Measurements from ENCODE around the gene SNRPA.
A peak's percentile ranks its signal among the peaks of the same experiment; 100 is the strongest.
"Not testable (repeated sequence)": the region's sequence is repeated elsewhere in the genome, so short reads cannot be mapped to it uniquely, and the experiment has no call there.

SNRPA gene

DNA sequence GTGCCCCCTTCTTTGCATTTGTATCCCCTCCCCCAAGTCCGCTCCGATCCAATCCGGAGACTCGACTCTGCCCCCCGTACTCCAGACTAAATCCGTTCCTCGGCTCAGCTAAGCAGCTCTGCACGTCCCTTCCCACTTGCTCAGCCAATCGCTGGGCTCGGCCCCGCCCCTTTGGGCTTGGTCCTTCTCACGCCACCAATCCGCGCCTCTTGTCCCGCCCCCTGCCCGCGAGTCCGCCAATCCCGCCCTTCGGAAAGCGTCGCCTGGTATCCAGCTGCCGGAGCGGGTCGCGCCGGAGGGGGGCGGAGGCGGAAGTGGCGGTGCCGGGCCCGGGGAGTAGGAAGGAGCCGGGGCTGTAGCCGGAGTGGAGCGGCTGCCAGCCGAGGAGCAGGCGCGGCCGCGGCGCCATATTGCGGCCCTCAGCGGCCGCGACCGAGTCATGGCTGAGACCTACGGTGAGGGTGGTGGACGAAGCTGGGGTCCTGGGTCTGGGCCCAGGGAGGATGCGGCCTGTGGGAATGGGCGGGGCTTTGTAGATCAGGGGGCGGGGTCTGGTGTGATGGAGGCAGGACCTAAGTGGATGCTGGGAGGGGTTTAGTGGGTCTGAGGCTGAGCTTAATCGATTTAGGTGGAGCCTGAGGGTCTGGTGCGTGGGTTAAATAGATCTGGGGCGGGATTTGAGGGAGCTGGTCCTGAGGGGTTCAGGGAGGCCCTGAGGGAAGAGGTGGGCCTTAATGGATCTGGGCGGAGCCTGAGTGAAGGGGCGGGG is 27.1 kb downstream of the SNRPA start, which contains the start of gene RAB4B:
TSS of gene RAB4B (plus strand) at position 311 of the 769 bp plus-strand sequence. CDS start at position 440, 129 bp downstream.
- DNase-seq (ENCODE audit: low read depth in 2 of 2): peak; percentile 99 to 100
- peak within 1 kb of the TSS; percentile 61 to 79 for H3K4me3 ChIP-seq (replicated peaks in 1 of 2; ENCODE audit: low read depth in 2 of 2, low read length in 2 of 2)
- TF ChIP-seq, protein P1, sequence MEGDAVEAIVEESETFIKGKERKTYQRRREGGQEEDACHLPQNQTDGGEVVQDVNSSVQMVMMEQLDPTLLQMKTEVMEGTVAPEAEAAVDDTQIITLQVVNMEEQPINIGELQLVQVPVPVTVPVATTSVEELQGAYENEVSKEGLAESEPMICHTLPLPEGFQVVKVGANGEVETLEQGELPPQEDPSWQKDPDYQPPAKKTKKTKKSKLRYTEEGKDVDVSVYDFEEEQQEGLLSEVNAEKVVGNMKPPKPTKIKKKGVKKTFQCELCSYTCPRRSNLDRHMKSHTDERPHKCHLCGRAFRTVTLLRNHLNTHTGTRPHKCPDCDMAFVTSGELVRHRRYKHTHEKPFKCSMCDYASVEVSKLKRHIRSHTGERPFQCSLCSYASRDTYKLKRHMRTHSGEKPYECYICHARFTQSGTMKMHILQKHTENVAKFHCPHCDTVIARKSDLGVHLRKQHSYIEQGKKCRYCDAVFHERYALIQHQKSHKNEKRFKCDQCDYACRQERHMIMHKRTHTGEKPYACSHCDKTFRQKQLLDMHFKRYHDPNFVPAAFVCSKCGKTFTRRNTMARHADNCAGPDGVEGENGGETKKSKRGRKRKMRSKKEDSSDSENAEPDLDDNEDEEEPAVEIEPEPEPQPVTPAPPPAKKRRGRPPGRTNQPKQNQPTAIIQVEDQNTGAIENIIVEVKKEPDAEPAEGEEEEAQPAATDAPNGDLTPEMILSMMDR (IDR thresholded peaks at IDR 0.05; ENCODE audit: low read depth, low read length): no peak

DNA sequence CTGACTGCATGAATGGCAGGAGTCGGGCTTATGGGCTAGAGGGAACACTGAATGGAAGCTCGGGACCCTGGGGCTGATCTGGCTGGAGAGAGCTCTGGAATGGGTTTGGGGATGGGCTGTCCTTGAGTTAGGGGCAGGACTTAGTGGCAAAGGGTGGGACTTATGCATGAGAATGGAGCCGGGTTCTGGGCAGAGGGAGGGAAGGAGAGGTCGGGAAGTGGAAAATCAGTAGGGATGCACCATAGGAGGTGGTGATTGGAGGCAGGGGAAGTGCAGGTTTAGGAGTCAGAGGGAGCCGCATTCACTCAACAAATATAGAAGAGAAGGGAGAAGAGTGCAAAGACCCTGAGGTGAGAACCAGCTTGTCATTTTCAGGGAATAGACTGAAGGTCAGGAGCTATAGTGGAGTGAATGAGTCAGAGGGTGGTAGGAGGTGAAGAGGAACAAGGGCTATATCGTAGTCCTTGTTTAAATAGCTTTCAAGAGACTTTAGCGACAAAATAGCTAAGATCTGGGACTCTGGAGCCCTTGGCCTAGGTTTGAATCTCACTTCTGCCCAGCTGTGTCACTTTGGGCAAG is 27.8 kb downstream of the SNRPA start:
- TF ChIP-seq, protein P1 (IDR thresholded peaks at IDR 0.05; ENCODE audit: low read depth, low read length): no peak
- H3K4me3 ChIP-seq (replicated peaks in 1 of 2; ENCODE audit: low read depth in 2 of 2, low read length in 2 of 2): peak overlapping the region; percentile 61 to 79
- DNase-seq (ENCODE audit: low read depth in 2 of 2): peak in 1 of 2 donors; percentile 42

DNA sequence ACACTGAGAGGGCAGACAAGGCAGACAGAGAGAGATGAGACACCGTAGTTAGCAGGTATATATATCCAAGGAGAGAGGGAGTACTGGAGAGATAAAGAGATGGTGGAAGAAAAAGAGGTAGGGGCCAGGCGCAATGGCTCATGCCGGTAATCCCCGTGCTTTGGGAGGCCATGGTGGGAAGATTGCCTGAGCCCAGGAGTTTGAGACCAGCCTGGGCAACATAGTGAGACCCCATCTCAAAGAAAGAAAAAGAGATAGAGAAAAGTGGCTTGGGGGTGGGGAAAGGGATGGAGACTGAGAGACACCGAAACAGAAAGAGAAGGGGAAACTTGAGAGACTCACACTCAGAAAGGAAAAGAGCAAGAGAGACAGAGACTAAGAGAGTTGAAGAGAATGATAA is 29.6 kb downstream of the SNRPA start:
- TF ChIP-seq, protein P1 (IDR thresholded peaks at IDR 0.05; ENCODE audit: low read depth, low read length): no peak
- no peak for DNase-seq (ENCODE audit: low read depth in 2 of 2)

DNA sequence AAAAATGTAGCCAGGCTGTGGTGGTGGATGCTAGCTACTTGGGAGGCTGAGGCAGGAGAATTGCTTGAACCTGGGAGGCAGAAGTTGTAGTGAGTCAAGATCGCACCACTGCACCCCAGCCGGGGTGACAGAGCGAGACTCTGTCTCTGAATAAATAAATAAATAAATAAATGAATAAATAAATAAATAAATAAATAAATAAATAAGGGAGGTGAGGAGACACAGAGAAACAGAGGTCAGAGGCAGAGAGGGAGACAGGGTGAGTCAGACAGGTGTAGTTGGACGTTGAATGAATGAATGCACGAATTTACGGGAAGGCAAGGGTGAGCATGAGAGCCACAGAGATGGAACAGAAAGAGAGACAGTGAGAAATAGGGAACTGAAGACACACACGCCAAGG is 30.1 kb downstream of the SNRPA start:
- TF ChIP-seq, protein P1 (IDR thresholded peaks at IDR 0.05; ENCODE audit: low read depth, low read length): no peak

More for the DNA sequence above, 29.6 kb downstream of the SNRPA start:
- H3K4me3 ChIP-seq (replicated peaks in 1 of 2; ENCODE audit: low read depth in 2 of 2, low read length in 2 of 2): no peak overlapping the region

GRCh38 chr19:40783711-40784110 is 32.7 kb downstream of the SNRPA start:
- no peak overlapping the region for H3K4me3 ChIP-seq (replicated peaks in 1 of 2; ENCODE audit: low read depth in 2 of 2, low read length in 2 of 2)
- TF ChIP-seq, protein P1 (IDR thresholded peaks at IDR 0.05; ENCODE audit: low read depth, low read length): no peak
- DNase-seq (ENCODE audit: low read depth in 2 of 2): no peak

More for the DNA sequence above, 30.1 kb downstream of the SNRPA start:
- H3K4me3 ChIP-seq (replicated peaks in 1 of 2; ENCODE audit: low read depth in 2 of 2, low read length in 2 of 2): no peak overlapping the region
- DNase-seq (ENCODE audit: low read depth in 2 of 2): no peak

DNA sequence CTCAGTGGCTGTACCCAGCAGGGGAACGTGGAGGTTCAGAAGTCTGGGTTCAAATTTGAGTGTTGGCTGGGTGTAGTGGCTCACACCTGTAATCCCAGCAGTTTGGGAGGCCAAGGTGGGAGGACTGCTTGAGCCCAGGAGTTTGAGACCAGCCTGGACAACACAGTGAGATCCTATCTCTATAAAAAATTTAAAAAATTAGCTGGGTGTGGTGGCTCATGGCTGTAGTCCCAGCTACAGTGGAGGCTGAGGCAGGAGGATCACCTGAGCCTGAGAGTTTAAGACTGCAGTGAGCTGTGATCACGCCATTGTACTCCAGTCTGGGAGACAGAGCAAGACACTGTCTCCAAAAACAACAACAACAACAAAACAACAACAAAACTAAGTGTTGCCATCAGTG is 33.1 kb downstream of the SNRPA start:
- not testable (repeated sequence) for DNase-seq (ENCODE audit: low read depth in 2 of 2); H3K4me3 ChIP-seq (replicated peaks in 1 of 2; ENCODE audit: low read depth in 2 of 2, low read length in 2 of 2)

DNA sequence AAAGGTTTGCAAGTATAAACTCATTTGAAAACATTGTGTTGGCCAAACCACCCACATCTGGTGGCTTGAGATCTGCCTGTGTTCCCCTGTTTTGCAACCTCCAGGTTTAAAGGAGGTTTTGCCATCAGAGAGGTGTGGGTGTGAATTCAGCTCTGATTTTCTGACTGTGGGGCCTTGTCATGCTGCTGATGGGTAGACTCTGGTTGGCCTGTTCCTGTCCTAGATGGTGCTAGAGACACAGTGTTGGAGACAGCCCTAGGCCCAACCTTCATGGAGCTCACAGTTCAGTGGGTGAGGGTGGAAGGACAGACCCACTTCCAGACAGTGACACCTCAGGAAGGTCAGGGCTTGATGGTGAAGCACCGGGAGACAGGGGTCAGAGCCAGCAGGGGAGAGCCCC is 34.5 kb downstream of the SNRPA start:
- no peak for DNase-seq (ENCODE audit: low read depth in 2 of 2)
- TF ChIP-seq, protein P1 (IDR thresholded peaks at IDR 0.05; ENCODE audit: low read depth, low read length): no peak
- H3K4me3 ChIP-seq (replicated peaks in 1 of 2; ENCODE audit: low read depth in 2 of 2, low read length in 2 of 2): no peak overlapping the region

Data from cardiac fibroblast (primary cell).